Smooth muscle cell (in vitro differentiated cells): ENCODE measurements around the gene ZNF311. TPM values are rescaled to one million over a fixed set of nuclear protein-coding genes. Genes with fewer than 3 reads are reported as not detected.
"Not testable (repeated sequence)": the region's sequence is repeated elsewhere in the genome, so short reads cannot be mapped to it uniquely, and the experiment has no call there.

Source experiments
- DNase-seq: peaks from one replicate; lab custom pipeline; 2025; ENCODE audit not compliant: unreplicated experiment; lab: John Stamatoyannopoulos, UW
- H2AFZ ChIP-seq: fragments of 200-600 bp; sonication (generic); 2 replicates; pipeline ENCODE4 v1.6.0; 2016; ENCODE audit warnings: antibody characterized with exemption, low read depth, mild to moderate bottlenecking
- H3F3A ChIP-seq: fragments of 200-600 bp; sonication (generic); 2 replicates; pipeline ENCODE4 v1.6.0; 2017; ENCODE audit warnings: antibody characterized with exemption, low read depth
- H3K27ac ChIP-seq: fragments of 200-600 bp; sonication (generic); 2 replicates; pipeline ENCODE4 v1.5.1; 2016; ENCODE audit warnings: low read depth, mild to moderate bottlenecking
- H3K27me3 ChIP-seq: fragments of 200-600 bp; sonication (generic); 2 replicates; pipeline ENCODE4 v1.6.1; 2016; ENCODE audit warnings: low read depth, mild to moderate bottlenecking
- H3K36me3 ChIP-seq: fragments of 200-600 bp; sonication (generic); 2 replicates; pipeline ENCODE4 v1.5.1; 2016; ENCODE audit warnings: low read depth
- H3K4me1 ChIP-seq: fragments of 200-600 bp; sonication (generic); 2 replicates; pipeline ENCODE4 v1.5.1; 2016; ENCODE audit warnings: low read depth
- H3K4me2 ChIP-seq: fragments of 200-600 bp; sonication (generic); 2 replicates; pipeline ENCODE4 v1.6.0; 2016; ENCODE audit warnings: mild to moderate bottlenecking
- H3K4me3 ChIP-seq: fragments of 200-600 bp; sonication (generic); 2 replicates; pipeline ENCODE4 v1.5.1; 2016; ENCODE audit warnings: mild to moderate bottlenecking
- H3K79me2 ChIP-seq: fragments of 200-600 bp; sonication (generic); 2 replicates; pipeline ENCODE4 v1.6.0; 2016; ENCODE audit warnings: low read depth, mild to moderate bottlenecking
- H3K9ac ChIP-seq: fragments of 200-600 bp; sonication (generic); 2 replicates; pipeline ENCODE4 v1.6.0; 2016; ENCODE audit warnings: low read depth
- H3K9me3 ChIP-seq: fragments of 200-600 bp; sonication (generic); replicated peaks from 2 replicates; pipeline ENCODE4 v1.5.1; 2016; ENCODE audit warnings: low read depth
- H4K20me1 ChIP-seq: fragments of 200-600 bp; sonication (generic); 2 replicates; pipeline ENCODE4 v1.6.0; 2016; ENCODE audit warnings: low read depth
- WGBS: methylation state at CpG from one replicate; pipeline ENCODE4 v1.1.7; 2016; ENCODE audit warnings: low lambda C conversion rate; 5-methylcytosine and 5-hydroxymethylcytosine counted together
- polyA plus RNA-seq: library from polyadenylated mRNA; unstranded; fragments of >200 nt; fragmentation: Nextera tagmentation; extraction: Ambion mirVana; gene quantifications from 2 replicates; pipeline ENCODE4 v1.2.1, GENCODE V29; 2016
- total RNA-seq: library from RNA; depleted of rRNA; stranded (reverse); fragments of >200 nt; gene quantifications from 2 replicates; pipeline ENCODE4 v1.2.3, GENCODE V29; 2014
- TF ChIP-seq, protein P1 (sequence below): fragments of 200-600 bp; sonication (generic); IDR thresholded peaks from 2 replicates; pipeline ENCODE4 v1.5.1; 2017; ENCODE audit warnings: borderline replicate concordance, mild to moderate bottlenecking, antibody characterized with exemption; ENCODE audit not compliant: insufficient read depth, poor library complexity, severe bottlenecking

The ZNF311 gene
- total and polyA plus RNA-seq, 2 experiments from 2014 or later, result 0.17 to 0.58 TPM

DNA sequence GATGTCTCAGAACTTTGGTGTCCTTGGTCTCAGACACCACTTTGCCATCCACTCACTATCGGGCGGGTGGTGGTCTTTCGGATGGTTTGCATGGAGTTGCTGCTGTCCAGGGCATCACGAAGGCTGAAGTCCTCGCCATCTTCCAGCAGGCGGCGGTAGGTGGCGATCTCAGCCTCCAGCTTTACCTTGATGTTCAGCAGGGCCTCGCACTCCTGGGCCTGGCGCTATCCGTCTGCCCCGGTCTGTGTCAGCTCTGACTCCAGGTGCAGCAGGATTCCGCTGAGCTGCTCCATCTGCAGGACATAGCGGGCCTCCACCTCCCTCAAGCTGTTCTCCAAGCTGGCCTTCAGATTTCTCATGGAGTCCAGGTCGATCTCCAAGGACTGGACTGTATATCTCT lies 36.0 kb downstream of the ZNF311 start:
- Histone ChIP-seq H4K20me1 (no peaks in the 10 kb centered on the region), H3K4me2 (no peak overlapping the region), H3K9ac (no peak overlapping the region), H3K27me3 (no peaks in the 10 kb centered on the region), H3K79me2 (no peaks in the 10 kb centered on the region), H3K4me3 (no peak overlapping the region), H3K9me3 (no peaks in the 10 kb centered on the region), H3K27ac (no peak overlapping the region), H3K36me3 (no peaks in the 10 kb centered on the region), H2AFZ (no peak overlapping the region), H3K4me1 (no peaks in the 10 kb centered on the region), H3F3A (no peaks in the 10 kb centered on the region)
- no peak for DNase-seq
- WGBS, result 84% methylated on average over 15 of the region's 15 CpGs
- TF ChIP-seq, protein P1, sequence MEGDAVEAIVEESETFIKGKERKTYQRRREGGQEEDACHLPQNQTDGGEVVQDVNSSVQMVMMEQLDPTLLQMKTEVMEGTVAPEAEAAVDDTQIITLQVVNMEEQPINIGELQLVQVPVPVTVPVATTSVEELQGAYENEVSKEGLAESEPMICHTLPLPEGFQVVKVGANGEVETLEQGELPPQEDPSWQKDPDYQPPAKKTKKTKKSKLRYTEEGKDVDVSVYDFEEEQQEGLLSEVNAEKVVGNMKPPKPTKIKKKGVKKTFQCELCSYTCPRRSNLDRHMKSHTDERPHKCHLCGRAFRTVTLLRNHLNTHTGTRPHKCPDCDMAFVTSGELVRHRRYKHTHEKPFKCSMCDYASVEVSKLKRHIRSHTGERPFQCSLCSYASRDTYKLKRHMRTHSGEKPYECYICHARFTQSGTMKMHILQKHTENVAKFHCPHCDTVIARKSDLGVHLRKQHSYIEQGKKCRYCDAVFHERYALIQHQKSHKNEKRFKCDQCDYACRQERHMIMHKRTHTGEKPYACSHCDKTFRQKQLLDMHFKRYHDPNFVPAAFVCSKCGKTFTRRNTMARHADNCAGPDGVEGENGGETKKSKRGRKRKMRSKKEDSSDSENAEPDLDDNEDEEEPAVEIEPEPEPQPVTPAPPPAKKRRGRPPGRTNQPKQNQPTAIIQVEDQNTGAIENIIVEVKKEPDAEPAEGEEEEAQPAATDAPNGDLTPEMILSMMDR, result no peak

DNA sequence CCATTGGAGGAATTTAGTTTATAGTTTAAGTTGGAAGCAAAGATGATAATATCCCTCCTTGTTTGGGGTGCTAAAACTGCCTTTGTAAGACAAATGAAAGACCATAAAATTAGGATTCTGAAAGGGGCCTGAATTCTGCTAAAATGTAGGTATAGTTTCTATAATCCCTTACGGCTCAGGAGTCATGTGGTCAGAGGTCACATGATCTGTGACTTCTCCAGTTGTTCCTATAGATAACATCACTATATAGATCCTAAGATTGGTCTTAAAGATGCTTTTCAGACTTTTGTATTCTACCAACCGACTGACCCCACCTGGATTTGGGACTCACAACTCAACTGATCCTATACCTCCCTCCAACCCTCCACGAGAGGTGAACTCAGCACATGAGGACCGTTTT lies 36.6 kb downstream of the ZNF311 start:
- H3K79me2 ChIP-seq, result no peaks in the 10 kb centered on the region
- H3K9ac ChIP-seq, result no peak overlapping the region
- no peaks in the 10 kb centered on the region for H3K27me3 ChIP-seq
- no peaks in the 10 kb centered on the region for H3K4me1 ChIP-seq
- H3K9me3 ChIP-seq, result no peaks in the 10 kb centered on the region
- no peaks in the 10 kb centered on the region for H4K20me1 ChIP-seq
- H3K4me3 ChIP-seq, result no peak overlapping the region
- H3K4me2 ChIP-seq, result no peak overlapping the region
- WGBS, result 87% methylated on average over 4 of the region's 4 CpGs
- no peak overlapping the region for H3K27ac ChIP-seq
- TF ChIP-seq, protein P1, result no peak
- H3K36me3 ChIP-seq, result no peaks in the 10 kb centered on the region
- H2AFZ ChIP-seq, result no peak overlapping the region
- no peak for DNase-seq
- H3F3A ChIP-seq, result no peaks in the 10 kb centered on the region

DNA sequence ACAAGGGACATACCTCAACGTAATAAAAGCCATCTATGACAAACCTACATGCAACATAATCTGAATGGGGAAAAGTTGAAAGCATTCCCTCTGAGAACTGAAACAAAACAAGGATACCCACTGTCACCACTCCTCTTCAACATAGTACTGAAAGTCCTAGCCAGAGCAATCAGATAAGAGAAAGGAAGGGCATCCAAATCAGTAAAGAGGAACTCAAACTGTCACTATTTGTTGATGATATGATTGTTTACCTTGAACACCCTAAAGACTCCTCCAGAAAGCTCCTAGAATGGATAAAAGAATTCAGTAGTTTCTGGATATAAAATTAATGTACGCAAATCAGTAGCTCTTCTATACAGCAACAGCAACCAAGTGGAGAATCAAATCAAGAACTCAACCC lies 39.4 kb downstream of the ZNF311 start:
- Histone ChIP-seq H4K20me1 (no peaks in the 10 kb centered on the region), H3K36me3 (no peaks in the 10 kb centered on the region), H3K4me2 (no peak overlapping the region), H3F3A (no peaks in the 10 kb centered on the region), H3K4me1 (no peaks in the 10 kb centered on the region), H3K9me3 (no peaks in the 10 kb centered on the region), H3K79me2 (no peaks in the 10 kb centered on the region), H3K9ac (no peak overlapping the region), H3K27ac (no peak overlapping the region), H3K4me3 (no peak overlapping the region), H2AFZ (no peak overlapping the region), H3K27me3 (no peaks in the 10 kb centered on the region)
- no peak for DNase-seq
- TF ChIP-seq, protein P1, result no peak
- 91% methylated on average over 2 of the region's 2 CpGs for WGBS

DNA sequence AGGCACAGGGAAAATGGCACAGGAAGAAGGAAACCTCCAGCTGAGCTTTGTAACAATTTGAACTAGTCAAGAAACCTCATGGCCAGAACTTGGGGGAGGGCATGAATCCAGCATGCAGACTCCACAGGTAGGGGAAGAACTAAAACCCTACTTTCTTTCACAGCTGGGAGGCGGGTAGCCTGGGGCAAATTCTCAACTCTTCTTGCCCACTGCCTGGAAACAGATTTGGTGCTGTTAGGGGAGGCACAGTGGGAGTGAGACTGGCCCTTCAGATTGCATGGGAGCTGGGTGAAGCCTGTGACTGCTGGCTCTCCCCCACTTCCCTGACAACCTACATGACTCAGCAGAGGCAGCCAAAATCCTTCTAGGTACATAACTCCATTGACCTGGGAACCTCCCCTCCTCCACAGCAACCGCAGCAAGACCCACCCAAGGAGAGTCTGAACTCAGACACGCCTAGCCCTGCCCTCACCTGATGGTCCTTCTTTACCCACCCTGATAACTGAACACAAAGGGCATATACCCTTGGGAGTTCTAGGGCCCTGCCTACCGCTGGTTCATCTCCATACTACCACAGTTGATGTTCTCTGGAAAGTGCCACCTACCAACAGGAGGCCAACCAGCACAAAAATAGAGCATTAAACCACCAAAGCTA lies 44.1 kb downstream of the ZNF311 start:
- TF ChIP-seq, protein P1, result no peak
- H3K4me1 ChIP-seq, result no peaks in the 10 kb centered on the region
- no peak overlapping the region for H3K4me3 ChIP-seq
- H4K20me1 ChIP-seq, result no peaks in the 10 kb centered on the region
- 94% methylated on average over 4 of the region's 4 CpGs for WGBS
- no peaks in the 10 kb centered on the region for H3K36me3 ChIP-seq
- no peak overlapping the region for H3K27ac ChIP-seq
- no peak overlapping the region for H3K4me2 ChIP-seq
- no peak overlapping the region for H2AFZ ChIP-seq
- H3K79me2 ChIP-seq, result no peaks in the 10 kb centered on the region
- H3K27me3 ChIP-seq, result no peaks in the 10 kb centered on the region
- H3K9ac ChIP-seq, result no peak overlapping the region
- DNase-seq, result no peak
- no peaks in the 10 kb centered on the region for H3F3A ChIP-seq
- no peaks in the 10 kb centered on the region for H3K9me3 ChIP-seq

DNA sequence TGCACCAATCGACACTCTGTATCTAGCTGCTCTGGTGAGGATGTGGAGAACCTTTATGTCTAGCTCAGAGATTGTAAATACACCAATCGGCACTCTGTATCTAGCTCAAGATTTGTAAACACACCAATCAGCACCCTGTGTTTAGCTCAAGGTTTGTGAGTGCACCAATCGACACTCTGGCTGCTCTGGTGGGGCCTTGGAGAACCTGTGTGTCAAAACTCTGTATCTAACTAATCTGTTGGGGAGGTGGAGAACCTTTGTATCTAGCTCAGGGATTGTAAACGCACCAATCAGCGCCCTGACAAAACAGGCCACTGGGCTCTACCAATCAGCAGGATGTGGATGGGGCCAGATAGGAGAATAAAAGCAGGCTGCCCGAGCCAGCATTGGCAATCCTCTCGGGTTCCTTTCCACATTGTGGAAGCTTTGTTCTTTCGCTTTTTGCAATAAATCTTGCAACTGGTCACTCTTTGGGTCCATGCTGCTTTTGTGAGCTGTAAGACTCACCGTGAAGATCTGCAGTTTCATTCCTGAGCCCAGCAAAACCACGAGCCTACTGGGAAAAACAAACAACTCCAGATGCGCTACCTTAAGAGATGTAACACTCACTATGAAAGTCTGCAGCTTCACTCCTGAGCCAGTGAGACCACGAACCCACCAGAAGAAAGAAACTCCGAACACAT lies 46.4 kb downstream of the ZNF311 start:
- H3K79me2 ChIP-seq, H3K27ac ChIP-seq, H3K4me1 ChIP-seq, DNase-seq, H3K9ac ChIP-seq, H3K4me2 ChIP-seq, H3K36me3 ChIP-seq, H3K9me3 ChIP-seq, H4K20me1 ChIP-seq, H3F3A ChIP-seq, H3K27me3 ChIP-seq, H3K4me3 ChIP-seq, H2AFZ ChIP-seq: not testable (repeated sequence)
- WGBS, result 89% methylated on average over 13 of the region's 13 CpGs
